ENCODE results near the gene ADGRA1.

GRCh38 chr10:133050371-133050770 lies 37.4 kb upstream of the ADGRA1 start:
- TF ChIP-seq CTCF (IDR thresholded peaks at IDR 0.05) (no peak), POLR2AphosphoS5 (IDR thresholded peaks at IDR 0.05) (no peak)

Measured in sigmoid colon (tissue), 4 donors.